HepG2 (cell line): ENCODE results near the gene PMEPA1. TPM values are rescaled to one million over a fixed set of nuclear protein-coding genes. Genes with fewer than 3 reads are reported as not detected.
A peak's percentile ranks its signal among the peaks of the same experiment; 100 is the strongest.

Experiments
- ATAC-seq: fragments of 200-7000 bp; cut with Tn5 transposase; 3 replicates; pipeline ENCODE4 v1.9.1; 2020; ENCODE audit warnings: mild to moderate bottlenecking, moderate library complexity
- BruUV-seq: library from RNA; stranded (reverse); fragments of 400-500 nt; replicated peaks from 2 replicates; lab custom pipeline; 2021; lab: Mats Ljungman, UMichigan
- CTCF ChIA-PET: fragments of 300-600 bp; formaldehyde crosslinking; extraction: SDS; loops from one replicate; lab custom pipeline; 2021; ENCODE audit warnings: low total read pairs, inconsistent platforms, low intra/inter-chr PET ratio; lab: Yijun Ruan, JAX
- POLR2A ChIA-PET: fragments of 350-600 bp; sonication (Branson Sonifier 250); formaldehyde crosslinking; loops from one replicate; lab custom pipeline; 2020; ENCODE audit warnings: antibody characterized with exemption, inconsistent platforms; lab: Yijun Ruan, JAX
- DNase-seq: peaks from one replicate; pipeline ENCODE4 v3.0.0-alpha.2; 2015; ENCODE audit warnings: low spot score
- FAIRE-seq: peaks from 3 replicates; lab custom pipeline; 2011; peaks lifted over from hg19 to GRCh38; lab: Jason Lieb, UNC
- H2AFZ ChIP-seq: one replicate; pipeline ENCODE4 v1.6.1; 2011; ENCODE audit warnings: low read length, inconsistent platforms
- H3K27ac ChIP-seq: fragments of 300-600 bp; 3 replicates; pipeline ENCODE4 v1.8.0; 2011; ENCODE audit warnings: mixed run types, mild to moderate bottlenecking, mixed read lengths, low read length, inconsistent platforms; ENCODE audit not compliant: insufficient read depth; ENCODE audit errors: extremely low read length
- H3K27me3 ChIP-seq, 2 experiments: fragments of 200-600 bp in 1 of 2; 2 replicates in 1 of 2; 3 replicates in 1 of 2; pipeline versions ENCODE4 v1.6.0 to v1.8.0; 2011; ENCODE audit warnings: low read length in 2 of 2, mild to moderate bottlenecking in 2 of 2, moderate library complexity in 2 of 2, inconsistent platforms in 1 of 2; ENCODE audit not compliant: insufficient read depth in 2 of 2, control insufficient read depth in 1 of 2
- H3K36me3 ChIP-seq, 2 experiments: fragments of 200-600 bp in 1 of 2; replicated peaks in 1 of 2; 2 replicates in 1 of 2; 3 replicates in 1 of 2; pipeline versions ENCODE4 v1.5.1 to v1.8.0; 2011; ENCODE audit warnings: low read length in 2 of 2, inconsistent platforms in 1 of 2; ENCODE audit not compliant: insufficient read depth in 2 of 2, control insufficient read depth in 1 of 2
- H3K4me1 ChIP-seq: 2 replicates; pipeline ENCODE4 v1.5.1; 2012; ENCODE audit warnings: low read length, inconsistent platforms; ENCODE audit not compliant: insufficient read depth
- H3K4me2 ChIP-seq: 2 replicates; pipeline ENCODE4 v1.6.0; 2011; ENCODE audit warnings: low read depth, low read length, inconsistent platforms
- H3K4me3 ChIP-seq, 3 experiments: fragments of 200-600 bp in 1 of 3; sonication (generic), shearing (Covaris generic) in 1 of 3; replicated peaks in 1 of 3; 2 replicates each; pipeline ENCODE4 v1.5.1; 2011 to 2016; ENCODE audit warnings: low read length in 3 of 3, inconsistent platforms in 2 of 3, low read depth in 2 of 3, mild to moderate bottlenecking in 2 of 3, control low read depth in 1 of 3, mixed read lengths in 1 of 3; ENCODE audit not compliant: insufficient read depth in 1 of 3
- H3K79me2 ChIP-seq: one replicate; pipeline ENCODE4 v1.6.1; 2011; ENCODE audit warnings: low read length, inconsistent platforms; ENCODE audit not compliant: insufficient read depth
- H3K9ac ChIP-seq: 2 replicates; pipeline ENCODE4 v1.6.0; 2011; ENCODE audit warnings: mild to moderate bottlenecking, low read depth, low read length, inconsistent platforms; ENCODE audit not compliant: insufficient read depth
- H3K9me3 ChIP-seq: 2 replicates; pipeline ENCODE4 v1.5.1; 2012; ENCODE audit warnings: mild to moderate bottlenecking, low read length
- H4K20me1 ChIP-seq: 2 replicates; pipeline ENCODE4 v1.6.0; 2011; ENCODE audit warnings: inconsistent platforms, mild to moderate bottlenecking, low read length, moderate library complexity; ENCODE audit not compliant: insufficient read depth
- CBFB ChIP-seq: sonication (generic); formaldehyde crosslinking; IDR thresholded peaks from 2 replicates; pipeline ENCODE4 v1.4.0; 2020; ENCODE audit warnings: missing genetic modification reagents
- CBX2 ChIP-seq, 2 experiments: fragments of 200-600 bp in 1 of 2; sonication (generic); formaldehyde crosslinking in 1 of 2; IDR thresholded peaks; 2 replicates each; pipeline versions ENCODE4 v1.7.0 to v1.8.1; 2018 to 2022; ENCODE audit warnings: low read depth in 2 of 2, low read length in 1 of 2, mild to moderate bottlenecking in 1 of 2, missing genetic modification reagents in 1 of 2
- EZH2 ChIP-seq: conservative IDR thresholded peaks from 2 replicates; pipeline ENCODE4 v1.6.1; 2012; ENCODE audit warnings: mild to moderate bottlenecking, low read depth, low read length, moderate library complexity
- JUNB ChIP-seq: sonication (generic); formaldehyde crosslinking; IDR thresholded peaks from 2 replicates; pipeline ENCODE4 v1.8.0; 2022; ENCODE audit warnings: missing genetic modification reagents, mild to moderate bottlenecking, borderline replicate concordance
- ZMAT3 ChIP-seq: sonication (generic); formaldehyde crosslinking; conservative IDR thresholded peaks from 2 replicates; pipeline ENCODE4 v1.7.0; 2021; ENCODE audit warnings: missing genetic modification reagents
- ZNF263 ChIP-seq: sonication (generic); formaldehyde crosslinking; IDR thresholded peaks from 2 replicates; pipeline ENCODE4 v1.4.0; 2020; ENCODE audit warnings: missing genetic modification reagents
- ZNF572 ChIP-seq: sonication (generic); formaldehyde crosslinking; IDR thresholded peaks from 2 replicates; pipeline ENCODE4 v1.5.1; 2020; ENCODE audit warnings: mild to moderate bottlenecking, missing genetic modification reagents
- ZNF768 ChIP-seq: sonication (generic); formaldehyde crosslinking; IDR thresholded peaks from 2 replicates; pipeline ENCODE4 v1.4.0; 2020; ENCODE audit warnings: missing genetic modification reagents
- ZNF775 ChIP-seq: sonication (generic); formaldehyde crosslinking; IDR thresholded peaks from 2 replicates; pipeline ENCODE4 v1.4.0; 2020; ENCODE audit warnings: missing genetic modification reagents, mild to moderate bottlenecking, moderate library complexity, borderline replicate concordance
- WGBS: methylation state at CpG from one replicate; pipeline ENCODE4 v1.1.6; 2017; ENCODE audit warnings: low lambda C conversion rate; 5-methylcytosine and 5-hydroxymethylcytosine counted together
- in situ Hi-C: cut with HindIII; loops from 2 replicates; pipeline ENCODE4 v1.10.0; 2017; ENCODE audit warnings: low pct_unique_long_range_greater_than_20kb; ENCODE audit not compliant: extremely low pct_ligation_motif_present
- intact Hi-C: fragments of 100-400 bp; cut with micrococcal nuclease; formaldehyde crosslinking; loops from one replicate; pipeline ENCODE4 v1.10.0; 2022; ENCODE audit not compliant: unreplicated experiment
- polyA plus RNA-seq, 8 experiments: library from polyadenylated mRNA; depleted of rRNA in 3 of 8; stranded (reverse) in 7 of 8; unstranded in 1 of 8; fragments of >200 nt; fragmentation: Illumina TruSeq in 4 of 8; extraction: Trizol in 4 of 8; gene quantifications; 2 replicates each; pipeline versions ENCODE4 v1.2.1 to v1.2.3, GENCODE V29; 2011 to 2016; ENCODE audit warnings: low read depth in 4 of 8, missing spikeins in 1 of 8, mixed read lengths in 1 of 8; ENCODE audit not compliant: insufficient read depth in 1 of 8
- total RNA-seq, 5 experiments: library from RNA; depleted of rRNA; stranded (reverse); fragments of >200 nt; fragmentation: Illumina TruSeq; extraction: Trizol; gene quantifications; 2 replicates each; pipeline ENCODE4 v1.2.3, GENCODE V29; 2016; ENCODE audit warnings: low read depth in 1 of 5

Gene PMEPA1
- total and polyA plus RNA-seq, 2 of the 13 experiments (the other 11 are each of a cell fraction or from before 2014, with no cell fraction given) = not detected

- H3K4me2 ChIP-seq = no peak overlapping the region
- in situ Hi-C loops (loop anchor here (5.0 kb wide), 1 partner anchor 525 kb away; no protein-coding TSS in a partner anchor), intact Hi-C loops (no loop called here)
- no peaks in the 10 kb centered on the region for H3K79me2 ChIP-seq
- no peak overlapping the region for H2AFZ ChIP-seq
- POLR2A ChIA-PET = no interaction called here
- no peak for ATAC-seq
- no peak for FAIRE-seq
- H4K20me1 ChIP-seq = peaks cover 3% of the 10 kb centered on the region; the same call in 1 of the 2 replicates
- no peaks in the 10 kb centered on the region for H3K9me3 ChIP-seq
- no peak overlapping the region for H3K27ac ChIP-seq
- CTCF ChIA-PET = interaction anchor here (3.1 kb wide), 1 partner anchor 558 kb away, joined by 46 read pairs; no protein-coding TSS in a partner anchor
- H3K9ac ChIP-seq = no peak overlapping the region
- no peaks in the 10 kb centered on the region for H3K36me3 ChIP-seq
- H3K27me3 ChIP-seq = peaks cover 29 to 96% of the 10 kb centered on the region in 2 experiments
- TF ChIP-seq JUNB (CRISPR knock-in tag) = no peak
- 0 out of 2 replicates have a peak, but pooled peaks have one; percentile 67 for TF ChIP-seq EZH2
- TF ChIP-seq ZNF768 (CRISPR knock-in tag) = peak; percentile 16; the same call in 1 of the 2 replicates
- TF ChIP-seq ZNF572 (CRISPR knock-in tag) = no peak
- no TSS peak for BruUV-seq
- no peak overlapping the region for H3K4me3 ChIP-seq
- 47% methylated on average over 45 of the region's 50 CpGs for WGBS
- no peak for DNase-seq
- H3K4me1 ChIP-seq = no peaks in the 10 kb centered on the region
Observed at GRCh38 chr20:57651881-57652605, 57.8 kb downstream of the PMEPA1 start.

- H3K27ac ChIP-seq = no peak overlapping the region
- H3K4me1 ChIP-seq = no peaks in the 10 kb centered on the region
- H3K4me3 ChIP-seq = no peak overlapping the region
- no peak overlapping the region for H2AFZ ChIP-seq
- no peaks in the 10 kb centered on the region for H3K9me3 ChIP-seq
- DNase-seq (no peak), FAIRE-seq (no peak), ATAC-seq (no peak)
- no peaks in the 10 kb centered on the region for H3K79me2 ChIP-seq
- peaks cover 3% of the 10 kb centered on the region; the same call in 1 of the 2 replicates for H4K20me1 ChIP-seq
- H3K36me3 ChIP-seq = no peaks in the 10 kb centered on the region
- CTCF ChIA-PET = no interaction called here
- POLR2A ChIA-PET = no interaction called here
- TF ChIP-seq ZMAT3 (CRISPR knock-in tag) = no peak
- TF ChIP-seq ZNF775 (CRISPR knock-in tag) = no peak
- TF ChIP-seq CBX2 (IDR thresholded peaks at IDR 0.05; ENCODE audit: low read depth, low read length) = 0 out of 2 replicates have a peak, but pooled peaks have one; percentile 40
- no peak for TF ChIP-seq CBX2 (CRISPR knock-in tag; IDR thresholded peaks at IDR 0.05; ENCODE audit: low read depth)
- TF ChIP-seq EZH2 = peak; percentile 95
- TF ChIP-seq ZNF263 (CRISPR knock-in tag) = no peak
- TF ChIP-seq CBFB (CRISPR knock-in tag) = no peak
- 9% methylated on average over 23 of the region's 23 CpGs for WGBS
- H3K4me2 ChIP-seq = no peak overlapping the region
- intact Hi-C loops (no loop called here), in situ Hi-C loops (loop anchor here (5.0 kb wide), 1 partner anchor 526 kb away; no protein-coding TSS in a partner anchor)
- H3K9ac ChIP-seq = no peak overlapping the region
- H3K27me3 ChIP-seq = peaks cover 25 to 91% of the 10 kb centered on the region in 2 experiments
- BruUV-seq = no TSS peak
Observed at GRCh38 chr20:57650756-57651483, 58.9 kb downstream of the PMEPA1 start.
